HG03196 (cell line): Measurements from ENCODE around the gene NRK.
"Not testable (repeated sequence)": the region's sequence is repeated elsewhere in the genome, so short reads cannot be mapped to it uniquely, and the experiment has no call there.

ENCODE experiments used
- ATAC-seq: cut with Tn5 transposase; IDR thresholded peaks from one replicate; pipeline ENCODE4 v1.9.1; 2021; ENCODE audit not compliant: unreplicated experiment

Gene NRK

DNA sequence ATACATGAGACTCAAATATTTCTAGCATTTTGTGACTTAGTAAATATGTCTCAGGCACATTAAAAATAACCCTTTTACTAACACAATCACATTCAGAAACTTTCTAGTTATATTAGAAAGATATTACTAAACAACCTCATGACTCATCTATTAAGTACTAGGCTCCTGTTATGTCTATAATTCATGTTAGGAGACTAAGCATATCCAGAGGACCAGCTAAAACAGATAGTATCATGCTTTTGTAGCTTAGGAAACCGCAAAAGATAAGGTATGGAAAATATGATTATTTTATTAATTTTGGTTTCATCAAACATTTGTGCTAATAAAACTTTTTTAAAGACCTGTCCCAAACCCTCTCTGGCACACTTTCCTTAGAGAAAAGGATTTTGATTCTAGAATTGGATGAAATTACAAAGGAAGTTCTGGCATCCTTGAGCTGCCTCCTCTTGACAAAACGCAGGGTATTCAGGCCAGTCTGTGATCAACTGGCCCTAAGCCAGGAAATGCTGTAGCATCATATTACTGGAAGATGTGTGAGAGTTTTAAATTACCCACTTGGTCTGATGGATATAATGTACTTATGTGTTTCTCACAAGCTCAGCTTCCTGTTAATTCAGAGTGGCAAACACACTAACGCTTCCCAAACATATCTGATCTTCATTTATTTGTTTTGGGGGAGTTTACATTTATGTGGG is 60.4 kb downstream of the NRK start:
- no peak for ATAC-seq

DNA sequence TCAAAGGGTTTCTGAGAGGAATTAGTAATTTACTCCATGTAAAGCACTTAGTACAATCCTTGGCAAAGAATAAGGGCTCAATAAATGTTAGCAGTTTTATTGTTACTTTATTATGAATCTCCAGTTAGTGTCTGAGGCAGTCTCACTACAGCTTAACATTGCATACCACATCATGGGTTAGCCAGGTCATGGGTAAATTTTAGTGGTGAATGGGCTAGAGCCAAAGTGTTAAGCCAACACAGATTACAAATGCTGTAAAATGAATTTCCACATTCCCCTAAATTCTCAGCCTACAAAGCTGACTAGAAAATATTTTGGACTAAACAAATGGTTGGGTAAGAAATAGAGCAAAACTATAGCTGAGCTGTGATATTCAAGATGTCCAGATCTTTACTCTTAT is 72.4 kb downstream of the NRK start:
- no peak for ATAC-seq

GRCh38 chrX:105909576-105909975 is 87.2 kb downstream of the NRK start:
- no peak for ATAC-seq

GRCh38 chrX:105910563-105911105 is 88.3 kb downstream of the NRK start:
- no peak for ATAC-seq

GRCh38 chrX:105945266-105945665 is 122.9 kb downstream of the NRK start:
- no peak for ATAC-seq

DNA sequence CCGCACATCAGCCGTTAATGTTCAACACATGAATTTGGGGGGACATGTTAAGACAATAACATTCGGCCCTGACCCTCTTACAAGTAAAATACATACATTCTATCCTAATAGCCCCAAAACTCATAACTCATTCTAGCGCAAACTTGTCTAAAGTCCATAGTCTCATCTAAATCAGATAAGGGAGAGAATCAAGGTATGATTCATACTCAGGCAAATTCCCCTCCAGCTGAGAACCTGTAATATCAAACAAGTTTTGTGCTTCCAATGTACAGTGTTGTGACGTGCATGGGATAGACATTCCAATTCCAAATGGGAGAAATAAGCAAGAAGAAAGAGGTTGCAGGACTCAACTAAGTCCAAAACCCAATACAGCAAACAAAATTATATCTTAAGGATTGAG is 147.1 kb downstream of the NRK start:
- ATAC-seq = no peak

DNA sequence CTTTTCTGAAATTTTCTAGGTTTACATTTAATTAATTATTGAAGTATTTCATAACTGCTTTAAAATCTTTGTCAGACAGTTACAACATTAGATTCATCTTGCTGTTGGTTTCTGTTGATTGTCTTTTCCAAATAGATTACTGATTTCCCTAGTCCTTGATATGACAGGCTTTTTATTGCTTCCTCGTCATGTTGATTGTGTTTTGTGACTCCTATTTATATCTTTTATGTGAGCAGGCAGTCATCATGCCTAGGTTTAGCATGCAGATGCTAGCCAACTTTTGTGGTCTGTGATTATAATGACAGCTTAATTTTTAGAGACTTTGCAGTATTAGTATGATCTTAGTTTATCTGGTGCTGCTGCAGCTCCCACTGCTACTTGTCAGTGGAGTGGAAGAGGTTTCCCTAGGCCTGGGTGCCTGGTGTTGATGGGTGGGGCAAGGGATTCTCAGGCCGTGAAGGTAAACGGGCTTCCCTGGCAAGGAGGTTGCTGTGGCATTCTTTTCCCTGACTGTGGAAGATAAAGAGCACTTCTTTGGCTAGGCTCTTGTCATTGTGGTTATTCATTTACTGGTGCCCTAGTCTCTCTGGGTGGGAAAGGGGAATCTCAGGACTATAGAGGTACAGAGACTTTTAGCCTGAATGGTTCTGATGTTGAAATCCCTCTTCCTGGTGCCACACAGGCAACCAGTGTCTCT is 150.5 kb downstream of the NRK start:
- no peak for ATAC-seq

GRCh38 chrX:105973387-105973739 is 151.0 kb downstream of the NRK start:
- ATAC-seq = no peak

- no peak for ATAC-seq
Observed at GRCh38 chrX:105975382-105975781, 153.0 kb downstream of the NRK start.

DNA sequence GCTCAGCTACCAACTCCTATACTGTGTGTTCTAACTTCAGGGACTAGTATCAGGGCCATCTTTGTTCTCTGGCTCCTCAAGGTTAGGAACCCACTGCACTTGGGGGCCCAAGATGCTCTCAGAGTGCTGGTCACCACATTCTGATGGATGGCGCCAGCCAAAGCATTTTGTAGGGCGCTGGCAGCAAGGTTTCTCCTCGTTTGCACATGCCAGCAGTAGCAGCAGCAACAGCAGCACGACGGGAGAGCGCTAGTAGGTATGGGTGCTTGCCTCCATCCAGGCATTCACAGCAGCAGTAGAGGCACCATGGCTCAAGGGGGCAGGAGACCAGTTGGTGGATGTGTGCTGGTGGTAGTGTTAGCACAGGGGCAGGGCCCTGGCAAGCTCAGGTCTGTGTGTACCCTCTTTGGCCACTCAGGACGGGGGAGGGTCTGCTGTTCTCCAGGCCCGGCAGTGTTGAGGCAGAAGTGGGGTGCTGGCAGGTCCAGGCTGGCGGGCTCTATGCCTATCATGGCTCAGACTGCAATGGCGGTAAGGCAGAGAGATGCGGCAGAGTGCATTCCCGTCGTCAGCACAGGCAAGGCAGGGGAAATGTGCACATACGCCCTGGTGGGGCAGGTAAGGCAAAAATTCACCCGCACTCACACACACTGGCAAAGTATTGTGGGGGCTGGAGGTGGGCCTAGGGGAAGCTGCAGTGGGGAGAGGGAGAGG is 159.6 kb downstream of the NRK start:
- no peak for ATAC-seq

GRCh38 chrX:105988487-105988886 is 166.1 kb downstream of the NRK start:
- not testable (repeated sequence) for ATAC-seq

DNA sequence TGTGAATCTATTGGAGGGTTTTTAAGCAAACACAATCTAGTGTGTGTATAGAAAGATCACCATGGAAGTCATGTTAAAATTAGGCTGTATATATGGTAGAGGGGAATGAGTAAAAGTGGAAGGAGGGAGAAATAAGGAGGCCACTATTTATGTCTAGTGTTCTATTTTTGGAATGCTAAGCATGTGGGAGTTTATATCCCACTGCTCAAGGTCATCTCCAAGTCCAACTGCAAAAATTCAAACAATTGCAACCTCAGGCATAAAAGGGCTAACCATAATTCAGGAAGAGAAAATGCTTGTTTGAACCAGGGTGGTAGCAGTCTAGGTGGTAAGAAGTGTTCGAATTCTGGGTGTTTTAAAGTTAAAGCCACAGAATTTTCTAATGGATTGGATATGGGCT is 177.0 kb downstream of the NRK start:
- ATAC-seq = no peak

- no peak for ATAC-seq
Observed at GRCh38 chrX:106000203-106000602, 177.9 kb downstream of the NRK start.

GRCh38 chrX:106000609-106001008 is 178.3 kb downstream of the NRK start:
- ATAC-seq = not testable (repeated sequence)

GRCh38 chrX:106005684-106006083 is 183.3 kb downstream of the NRK start:
- no peak for ATAC-seq

DNA sequence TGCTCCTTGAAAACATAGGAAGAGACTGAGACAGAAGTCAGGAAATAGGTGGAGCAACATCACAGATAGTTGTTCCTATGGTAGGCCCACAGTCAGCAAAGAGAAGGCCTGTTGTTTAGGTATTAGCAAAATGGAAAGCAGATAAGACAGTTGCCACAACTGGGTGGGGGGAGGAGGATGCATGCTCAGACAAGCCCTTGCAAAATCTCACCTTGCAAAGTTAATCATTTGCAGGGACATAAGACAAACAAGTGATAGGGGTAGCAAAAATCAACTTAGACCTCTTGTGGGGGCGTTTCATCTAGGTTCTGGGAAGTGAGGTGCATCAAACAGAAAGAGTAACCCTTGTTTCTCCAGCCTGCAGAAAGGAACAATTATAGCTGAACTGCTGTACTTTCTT is 185.5 kb downstream of the NRK start:
- no peak for ATAC-seq
